ENCODE measurements around the gene OTOP1. TPM values are rescaled to one million over a fixed set of nuclear protein-coding genes. Genes with fewer than 3 reads are reported as not detected.
"Not testable (repeated sequence)": the region's sequence is repeated elsewhere in the genome, so short reads cannot be mapped to it uniquely, and the experiment has no call there.

The OTOP1 gene
- total RNA-seq, 1 donor from 2014 or later, result not detected

DNA sequence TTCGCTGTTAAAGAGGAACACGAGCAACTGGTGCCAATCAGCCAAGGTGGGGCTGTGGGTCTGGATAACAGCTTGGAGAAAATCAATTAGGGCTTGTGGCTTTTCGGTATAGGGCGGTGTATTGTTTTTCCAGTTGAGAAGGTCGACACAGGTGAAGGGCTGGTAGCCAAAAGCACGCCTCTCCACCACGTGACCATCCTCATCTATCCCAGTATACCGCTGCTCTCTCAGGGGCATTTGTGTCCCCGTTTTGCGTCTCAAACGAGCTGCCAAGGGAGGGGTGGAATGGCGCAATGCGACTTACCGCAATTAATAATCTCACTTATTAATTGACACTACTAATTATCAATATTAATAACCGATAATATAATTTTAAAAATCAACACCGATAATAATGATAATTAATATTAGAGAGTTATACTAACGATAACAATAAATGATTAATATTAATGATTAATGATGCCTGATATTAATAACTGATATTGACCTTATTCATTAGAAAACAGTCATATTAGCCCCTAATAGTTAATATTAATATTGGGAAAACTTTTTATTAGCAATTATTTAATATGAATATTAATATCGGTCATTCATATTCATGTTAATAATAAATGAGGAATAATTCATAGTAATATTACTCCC, 62.1 kb downstream of the OTOP1 start:
- not testable (repeated sequence) for DNase-seq (ENCODE audit: low spot score)

- DNase-seq (ENCODE audit: low spot score), result not testable (repeated sequence)
Observed at GRCh38 chr4:4162186-4162585, 64.5 kb downstream of the OTOP1 start.

DNA sequence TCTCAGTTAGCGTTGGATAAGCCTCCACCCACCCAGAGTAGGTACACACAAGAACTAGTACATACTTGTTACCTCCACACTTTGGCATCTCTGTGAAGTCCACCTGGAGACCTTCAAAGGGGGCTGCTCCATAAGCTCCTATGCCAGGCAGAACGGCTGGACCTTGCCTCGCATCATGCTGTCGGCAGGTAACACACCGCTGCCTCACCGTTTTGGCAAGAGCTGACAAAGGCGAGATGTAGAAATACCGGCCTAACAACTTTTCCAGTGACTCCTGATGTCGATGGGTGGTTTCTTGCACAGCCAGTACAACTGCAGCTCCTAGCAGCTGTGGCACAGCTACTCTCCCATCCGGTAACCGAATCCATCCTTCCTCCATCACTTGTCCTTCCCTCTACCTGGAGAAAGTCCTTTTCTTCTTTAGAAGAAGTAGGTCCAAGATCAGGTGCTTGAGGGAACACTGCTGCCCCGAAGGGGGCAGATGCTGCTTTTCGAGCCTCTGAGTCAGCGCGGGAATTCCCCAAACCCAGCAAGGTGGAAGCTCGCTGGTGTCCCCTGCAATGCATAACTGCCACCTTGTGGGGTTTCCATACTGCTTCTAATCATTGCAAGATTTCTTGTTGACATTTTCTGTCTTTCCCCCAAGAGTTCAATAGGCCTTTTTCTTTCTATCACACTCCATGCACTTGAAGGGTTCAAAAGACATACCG, 65.6 kb downstream of the OTOP1 start:
- not testable (repeated sequence) for DNase-seq (ENCODE audit: low spot score)

- DNase-seq (ENCODE audit: low spot score), result not testable (repeated sequence)
Observed at GRCh38 chr4:4145622-4146021, 81.1 kb downstream of the OTOP1 start.

- not testable (repeated sequence) for DNase-seq (ENCODE audit: low spot score)
Observed at GRCh38 chr4:4143376-4143775, 83.4 kb downstream of the OTOP1 start.

DNA sequence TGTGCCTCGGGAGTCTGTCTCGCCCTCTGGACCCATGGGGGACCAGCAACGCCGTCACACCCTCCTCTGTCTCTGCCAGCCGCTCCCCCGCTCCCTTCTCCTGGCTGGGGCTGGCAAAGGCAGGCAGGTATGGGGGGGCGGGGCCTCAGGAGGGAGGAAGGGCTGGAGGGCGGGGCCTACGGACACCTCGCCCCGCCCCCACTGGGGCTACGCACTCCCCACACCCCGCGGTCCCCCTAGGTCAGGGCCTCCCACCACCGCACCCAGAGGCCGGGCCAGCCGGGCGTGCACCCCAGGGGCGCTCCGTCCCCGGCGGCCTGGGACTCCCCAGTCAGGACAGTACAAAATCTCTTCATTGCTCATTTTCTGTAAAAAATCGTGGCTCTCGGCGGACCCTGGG, 84.0 kb downstream of the OTOP1 start:
- DNase-seq (ENCODE audit: low spot score), result not testable (repeated sequence)

GRCh38 chr4:4141186-4141585, 85.5 kb downstream of the OTOP1 start:
- DNase-seq (ENCODE audit: low spot score), result not testable (repeated sequence)

Other genes starting within 250 kb of the OTOP1 start
- gene TMEM128, start 21.3 kb upstream of the OTOP1 start, total RNA-seq (ENCODE audit: insufficient read depth, low replicate concordance), result 19.0 TPM
- 7.9 TPM for gene LYAR, start 63.2 kb upstream of the OTOP1 start, total RNA-seq (ENCODE audit: insufficient read depth, low replicate concordance)
- 2.9 TPM for gene ZBTB49, start 63.3 kb upstream of the OTOP1 start, total RNA-seq (ENCODE audit: insufficient read depth, low replicate concordance)
- 17.6 TPM for gene NSG1, start 160.2 kb upstream of the OTOP1 start, total RNA-seq (ENCODE audit: insufficient read depth, low replicate concordance)

Measured in umbilical cord (tissue), 2 donors.